ENCODE results near the gene AGPAT1. TPM values are rescaled to one million over a fixed set of nuclear protein-coding genes. Genes with fewer than 3 reads are reported as not detected.
"Not testable (repeated sequence)": the region's sequence is repeated elsewhere in the genome, so short reads cannot be mapped to it uniquely, and the experiment has no call there.

The AGPAT1 gene
- total and polyA plus RNA-seq, 2 donors, result 25.2 to 32.6 TPM

GRCh38 chr6:32189742-32190053, 13.8 kb upstream of the AGPAT1 start:
- Histone ChIP-seq H3K4me3 (ENCODE audit: low read length in 2 of 2) (peak overlapping the region; percentile 92 to 97), H3K27me3 (ENCODE audit: control insufficient read depth in 2 of 2, insufficient read depth in 1 of 2, low read length in 1 of 2) (no peaks in the 10 kb centered on the region), H3K27ac (ENCODE audit: low read depth in 1 of 2, low read length in 1 of 2) (peak overlapping the region; percentile 85 to 89), H3K36me3 (ENCODE audit: control insufficient read depth in 2 of 2, insufficient read depth in 2 of 2, low read length in 1 of 2) (peaks cover 33 to 44% of the 10 kb centered on the region in 2 donors), H3K4me1 (ENCODE audit: control insufficient read depth in 2 of 2, insufficient read depth in 2 of 2, low read length in 2 of 2) (peaks cover 41 to 77% of the 10 kb centered on the region in 2 donors), H3K9me3 (ENCODE audit: control insufficient read depth in 2 of 2, insufficient read depth in 1 of 2, low read length in 1 of 2) (peaks cover 0 to 8% of the 10 kb centered on the region in 2 donors)
- DNase-seq (ENCODE audit: low read depth in 6 of 9, low spot score in 9 of 9), result no peak
- 13% methylated on average over 23 of the region's 23 CpGs for WGBS

GRCh38 chr6:32189069-32189741, 13.3 kb upstream of the AGPAT1 start:
- peaks cover 0 to 8% of the 10 kb centered on the region in 2 donors for H3K9me3 ChIP-seq (ENCODE audit: control insufficient read depth in 2 of 2, insufficient read depth in 1 of 2, low read length in 1 of 2)
- DNase-seq (ENCODE audit: low read depth in 6 of 9, low spot score in 9 of 9), result peak in 1 of 9 donors; percentile 39
- H3K36me3 ChIP-seq (ENCODE audit: control insufficient read depth in 2 of 2, insufficient read depth in 2 of 2, low read length in 1 of 2), result peaks cover 36 to 47% of the 10 kb centered on the region in 2 donors
- H3K4me1 ChIP-seq (ENCODE audit: control insufficient read depth in 2 of 2, insufficient read depth in 2 of 2, low read length in 2 of 2), result peaks cover 36 to 72% of the 10 kb centered on the region in 2 donors
- H3K27ac ChIP-seq (ENCODE audit: low read depth in 1 of 2, low read length in 1 of 2), result peak overlapping the region; percentile 85 to 89
- no peaks in the 10 kb centered on the region for H3K27me3 ChIP-seq (ENCODE audit: control insufficient read depth in 2 of 2, insufficient read depth in 1 of 2, low read length in 1 of 2)
- WGBS, result 2% methylated on average over 10 of the region's 10 CpGs
- H3K4me3 ChIP-seq (ENCODE audit: low read length in 2 of 2), result peak overlapping the region; percentile 92 to 97

- H3K27me3 ChIP-seq (ENCODE audit: control insufficient read depth in 2 of 2, insufficient read depth in 1 of 2, low read length in 1 of 2), result no peaks in the 10 kb centered on the region
- H3K4me3 ChIP-seq (ENCODE audit: low read length in 2 of 2), result peak overlapping the region; percentile 92 to 97
- peaks cover 0 to 8% of the 10 kb centered on the region in 2 donors for H3K9me3 ChIP-seq (ENCODE audit: control insufficient read depth in 2 of 2, insufficient read depth in 1 of 2, low read length in 1 of 2)
- peaks cover 43 to 54% of the 10 kb centered on the region in 2 donors for H3K36me3 ChIP-seq (ENCODE audit: control insufficient read depth in 2 of 2, insufficient read depth in 2 of 2, low read length in 1 of 2)
- 69% methylated on average over 13 of the region's 13 CpGs for WGBS
- DNase-seq (ENCODE audit: low read depth in 6 of 9, low spot score in 9 of 9), result no peak
- H3K4me1 ChIP-seq (ENCODE audit: control insufficient read depth in 2 of 2, insufficient read depth in 2 of 2, low read length in 2 of 2), result peaks cover 30 to 66% of the 10 kb centered on the region in 2 donors
- H3K27ac ChIP-seq (ENCODE audit: low read depth in 1 of 2, low read length in 1 of 2), result peak overlapping the region; percentile 85 to 89
Measured at GRCh38 chr6:32188381-32189068, 12.6 kb upstream of the AGPAT1 start.

- DNase-seq (ENCODE audit: low read depth in 6 of 9, low spot score in 9 of 9); H3K27ac ChIP-seq (ENCODE audit: low read depth in 1 of 2, low read length in 1 of 2); H3K9me3 ChIP-seq (ENCODE audit: control insufficient read depth in 2 of 2, insufficient read depth in 1 of 2, low read length in 1 of 2); H3K27me3 ChIP-seq (ENCODE audit: control insufficient read depth in 2 of 2, insufficient read depth in 1 of 2, low read length in 1 of 2): not testable (repeated sequence)
- Histone ChIP-seq H3K4me3 (ENCODE audit: low read length in 2 of 2) (peak overlapping the region in 1 of 2 donors; percentile 97), H3K36me3 (ENCODE audit: control insufficient read depth in 2 of 2, insufficient read depth in 2 of 2, low read length in 1 of 2) (peaks cover 50 to 60% of the 10 kb centered on the region in 2 donors), H3K4me1 (ENCODE audit: control insufficient read depth in 2 of 2, insufficient read depth in 2 of 2, low read length in 2 of 2) (peaks cover 26 to 59% of the 10 kb centered on the region in 2 donors)
- 90% methylated on average over 18 of the region's 18 CpGs for WGBS
Measured at GRCh38 chr6:32187725-32188380, 12.0 kb upstream of the AGPAT1 start.

- Histone ChIP-seq H3K9me3 (ENCODE audit: control insufficient read depth in 2 of 2, insufficient read depth in 1 of 2, low read length in 1 of 2) (peaks cover 1 to 8% of the 10 kb centered on the region in 2 donors), H3K27ac (ENCODE audit: low read depth in 1 of 2, low read length in 1 of 2) (peak overlapping the region; percentile 68), H3K4me1 (ENCODE audit: control insufficient read depth in 2 of 2, insufficient read depth in 2 of 2, low read length in 2 of 2) (peaks cover 26 to 58% of the 10 kb centered on the region in 2 donors), H3K27me3 (ENCODE audit: control insufficient read depth in 2 of 2, insufficient read depth in 1 of 2, low read length in 1 of 2) (no peaks in the 10 kb centered on the region), H3K4me3 (ENCODE audit: low read length in 2 of 2) (no peak overlapping the region), H3K36me3 (ENCODE audit: control insufficient read depth in 2 of 2, insufficient read depth in 2 of 2, low read length in 1 of 2) (peaks cover 57 to 67% of the 10 kb centered on the region in 2 donors)
- DNase-seq (ENCODE audit: low read depth in 6 of 9, low spot score in 9 of 9), result no peak
- 37% methylated on average over 12 of the region's 12 CpGs for WGBS
Measured at GRCh38 chr6:32187009-32187709, 11.3 kb upstream of the AGPAT1 start.

GRCh38 chr6:32186151-32186840, 10.4 kb upstream of the AGPAT1 start:
- DNase-seq (ENCODE audit: low read depth in 6 of 9, low spot score in 9 of 9); H3K27me3 ChIP-seq (ENCODE audit: control insufficient read depth in 2 of 2, insufficient read depth in 1 of 2, low read length in 1 of 2); H3K4me3 ChIP-seq (ENCODE audit: low read length in 2 of 2); H3K9me3 ChIP-seq (ENCODE audit: control insufficient read depth in 2 of 2, insufficient read depth in 1 of 2, low read length in 1 of 2): not testable (repeated sequence)
- 85% methylated on average over 10 of the region's 10 CpGs for WGBS
- peaks cover 58 to 73% of the 10 kb centered on the region in 2 donors for H3K36me3 ChIP-seq (ENCODE audit: control insufficient read depth in 2 of 2, insufficient read depth in 2 of 2, low read length in 1 of 2)
- H3K4me1 ChIP-seq (ENCODE audit: control insufficient read depth in 2 of 2, insufficient read depth in 2 of 2, low read length in 2 of 2), result peaks cover 26 to 49% of the 10 kb centered on the region in 2 donors
- peak overlapping the region; percentile 68 for H3K27ac ChIP-seq (ENCODE audit: low read depth in 1 of 2, low read length in 1 of 2)

GRCh38 chr6:32185681-32186131, 9.8 kb upstream of the AGPAT1 start:
- H3K36me3 ChIP-seq (ENCODE audit: control insufficient read depth in 2 of 2, insufficient read depth in 2 of 2, low read length in 1 of 2), result peaks cover 61 to 74% of the 10 kb centered on the region in 2 donors
- not testable (repeated sequence) for DNase-seq (ENCODE audit: low read depth in 6 of 9, low spot score in 9 of 9); H3K27me3 ChIP-seq (ENCODE audit: control insufficient read depth in 2 of 2, insufficient read depth in 1 of 2, low read length in 1 of 2); H3K9me3 ChIP-seq (ENCODE audit: control insufficient read depth in 2 of 2, insufficient read depth in 1 of 2, low read length in 1 of 2); H3K4me3 ChIP-seq (ENCODE audit: low read length in 2 of 2)
- peaks cover 22 to 43% of the 10 kb centered on the region in 2 donors for H3K4me1 ChIP-seq (ENCODE audit: control insufficient read depth in 2 of 2, insufficient read depth in 2 of 2, low read length in 2 of 2)
- H3K27ac ChIP-seq (ENCODE audit: low read depth in 1 of 2, low read length in 1 of 2), result peak overlapping the region in 1 of 2 donors; percentile 11
- 87% methylated on average over 11 of the region's 11 CpGs for WGBS

GRCh38 chr6:32184084-32184640, 8.3 kb upstream of the AGPAT1 start, which contains the start of gene AGER:
TSS of gene AGER (minus strand) at chr6:32184253. CDS start at chr6:32184222, 31 bp downstream.
- Histone ChIP-seq H3K36me3 (ENCODE audit: control insufficient read depth in 2 of 2, insufficient read depth in 2 of 2, low read length in 1 of 2) (peaks cover 66 to 85% of the 10 kb centered on the region in 2 donors), H3K4me3 (ENCODE audit: low read length in 2 of 2) (no peak within 1 kb of the TSS), H3K27me3 (ENCODE audit: control insufficient read depth in 2 of 2, insufficient read depth in 1 of 2, low read length in 1 of 2) (no peaks in the 10 kb centered on the region), H3K9me3 (ENCODE audit: control insufficient read depth in 2 of 2, insufficient read depth in 1 of 2, low read length in 1 of 2) (peaks cover 1 to 2% of the 10 kb centered on the region in 2 donors), H3K4me1 (ENCODE audit: control insufficient read depth in 2 of 2, insufficient read depth in 2 of 2, low read length in 2 of 2) (peaks cover 28 to 46% of the 10 kb centered on the region in 2 donors), H3K27ac (ENCODE audit: low read depth in 1 of 2, low read length in 1 of 2) (no peak within 1 kb of the TSS)
- 97% methylated on average over 6 of the region's 6 CpGs for WGBS
- no peak for DNase-seq (ENCODE audit: low read depth in 6 of 9, low spot score in 9 of 9)
